Pancreas (tissue), 10 donors: ENCODE data around the gene HES4. TPM values are rescaled to one million over a fixed set of nuclear protein-coding genes. Genes with fewer than 3 reads are reported as not detected.

Experiments
- ATAC-seq, 4 donors: fragments of 200-7000 bp; cut with Tn5 transposase; one replicate each; pipeline versions ENCODE4 v1.8.0 to v1.9.1; 2020; ENCODE audit warnings: mild to moderate bottlenecking in 4 of 4, moderate library complexity in 4 of 4
- DNase-seq, 6 donors: peaks; one replicate each; pipeline ENCODE4 v3.0.0-alpha.2; 2020
- FAIRE-seq: peaks from 2 replicates; lab custom pipeline; 2012; peaks lifted over from hg19 to GRCh38; lab: Jason Lieb, UNC
- H3K27ac ChIP-seq, 4 donors: fragments of 200-600 bp; sonication (generic); 1 replicate in 3 of 4; 2 replicates in 1 of 4; pipeline versions ENCODE4 v1.5.0 to v1.8.0; 2020
- H3K27me3 ChIP-seq, 4 donors: fragments of 200-600 bp; one replicate each; pipeline ENCODE4 v1.8.0; 2021
- H3K36me3 ChIP-seq, 3 donors: fragments of 200-600 bp; sonication (generic) in 1 of 3; one replicate each; pipeline versions ENCODE4 v1.5.0 to v1.8.0; 2020 to 2021
- H3K4me1 ChIP-seq, 3 donors: fragments of 200-600 bp; one replicate each; pipeline ENCODE4 v1.8.0; 2021
- H3K4me3 ChIP-seq, 4 donors: fragments of 200-600 bp; sonication (generic) in 2 of 4; one replicate each; pipeline versions ENCODE4 v1.5.0 to v1.8.0; 2020 to 2021
- H3K9me3 ChIP-seq, 4 donors: fragments of 200-600 bp; one replicate each; pipeline ENCODE4 v1.8.0; 2021
- CTCF ChIP-seq, 4 donors: fragments of 200-600 bp; sonication (generic) in 3 of 4; IDR thresholded peaks; one replicate each; pipeline versions ENCODE4 v1.5.0 to v1.8.0; 2021; ENCODE audit warnings: antibody characterized with exemption in 4 of 4
- WGBS, 2 donors: extraction: QIAGEN DNeasy Blood & Tissue Kit; methylation state at CpG; one replicate each; pipeline ENCODE4 v1.1.7; 2013; 5-methylcytosine and 5-hydroxymethylcytosine counted together
- intact Hi-C, 3 donors: fragments of 100-400 bp; cut with DNase I; formaldehyde crosslinking; loops; one replicate each; pipeline versions ENCODE4 v1.11.1 to v1.14.2; 2022
- polyA plus RNA-seq, 2 donors: library from polyadenylated mRNA; stranded (reverse); fragments of 200-250 nt; gene quantifications; one replicate each; pipeline ENCODE4 v1.2.3, GENCODE V29; 2013
- total RNA-seq, 6 donors: library from RNA; stranded (reverse); fragmentation: NEBNext Ultra II Directional in 4 of 6; extraction: Animal tissue kit (Norgen Biotek cat#: 25700) in 4 of 6; gene quantifications; one replicate each; pipeline versions ENCODE4 v1.2.1 to v1.2.4, GENCODE V29; 2021 to 2023
- donor health status: healthy with polysubstance abuse.
- donor health status: DM: no; HTN: no; CAD: no; lungs with moderate emphysema.
- donor health status: DM: no; HTN: no; CAD: no.
- donor health status: control.
- donor health status: control.
- donor health status: Bipolar disorder and iron deficiency.
- donor health status: DM: yes; HTN: yes; CAD: no.
- donor health status: DM: no; HTN: no; CAD: no.
- donor health status: DM: no; HTN: no; CAD: no.
- donor health status: DM: yes; HTN: yes; CAD: no.

The HES4 gene
- total and polyA plus RNA-seq, 8 donors = 13.2 to 46.4 (median 25.6) TPM

DNA sequence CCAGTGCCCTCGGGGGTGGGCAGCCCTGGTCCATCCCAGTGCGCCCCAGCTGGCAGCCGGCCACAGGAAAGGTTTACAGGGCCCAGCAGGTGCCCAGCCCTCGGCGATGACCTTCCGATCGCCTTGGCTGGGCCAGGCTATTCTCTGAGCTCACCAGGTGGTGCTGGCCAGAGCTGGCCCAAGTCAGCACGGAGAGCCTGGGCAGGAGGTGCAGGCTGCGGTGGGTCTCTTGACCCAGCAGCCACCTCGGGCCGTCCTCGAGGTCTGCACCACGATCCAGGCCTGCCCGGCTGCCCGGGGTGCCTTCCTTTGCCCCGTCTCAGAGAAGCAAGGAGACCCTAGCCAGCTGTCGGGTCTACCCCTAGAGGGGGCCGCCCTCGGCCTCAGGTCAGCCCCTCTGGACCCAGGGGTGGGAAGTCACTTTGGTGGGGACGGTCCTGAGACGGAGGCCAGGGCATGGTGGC is 18.4 kb downstream of the HES4 start:
- Histone ChIP-seq H3K9me3 (no peaks in the 10 kb centered on the region), H3K27ac (no peak overlapping the region), H3K27me3 (no peaks in the 10 kb centered on the region), H3K4me1 (no peaks in the 10 kb centered on the region), H3K4me3 (no peak overlapping the region), H3K36me3 (no peaks in the 10 kb centered on the region)
- intact Hi-C loops = loop anchor here (5.0 to 10.0 kb wide), 3 partner anchors 83 to 303 kb away; partner anchors contain the start of gene SCNN1D (in 1 of the 3)
- TF ChIP-seq CTCF (IDR thresholded peaks at IDR 0.05) = no peak
- FAIRE-seq (no peak), ATAC-seq (no peak), DNase-seq (peak in 3 of 6 donors; percentile 37 to 65 (median 53))
- 54 to 63% methylated on average over 21 of the region's 21 CpGs for WGBS, 2 donors

GRCh38 chr1:980602-981395 is 19.1 kb downstream of the HES4 start:
- FAIRE-seq (no peak), DNase-seq (peak in 3 of 6 donors; percentile 32 to 72 (median 60)), ATAC-seq (no peak)
- intact Hi-C loops = loop anchor here (5.0 to 10.0 kb wide), 3 partner anchors 84 to 304 kb away; partner anchors contain the start of gene SCNN1D (in 1 of the 3)
- no peak overlapping the region for H3K27ac ChIP-seq
- WGBS, 2 donors = 61 to 65% methylated on average over 34 to 35 of the region's 35 CpGs
- no peaks in the 10 kb centered on the region for H3K4me1 ChIP-seq
- no peaks in the 10 kb centered on the region for H3K9me3 ChIP-seq
- H3K27me3 ChIP-seq = no peaks in the 10 kb centered on the region
- H3K36me3 ChIP-seq = no peaks in the 10 kb centered on the region
- no peak overlapping the region for H3K4me3 ChIP-seq
- no peak for TF ChIP-seq CTCF (IDR thresholded peaks at IDR 0.05)

- DNase-seq = peak in 3 of 6 donors; percentile 7 to 67 (median 54)
- no peak for FAIRE-seq
- no peak for TF ChIP-seq CTCF (IDR thresholded peaks at IDR 0.05)
- no peak overlapping the region for H3K27ac ChIP-seq
- no peak for ATAC-seq
- 64 to 78% methylated on average over 13 of the region's 13 CpGs for WGBS, 2 donors
- intact Hi-C loops = loop anchor here (5.0 to 10.0 kb wide), 3 partner anchors 85 to 305 kb away; partner anchors contain the start of gene SCNN1D (in 1 of the 3)
- no peaks in the 10 kb centered on the region for H3K9me3 ChIP-seq
- no peaks in the 10 kb centered on the region for H3K36me3 ChIP-seq
- no peaks in the 10 kb centered on the region for H3K27me3 ChIP-seq
- no peak overlapping the region for H3K4me3 ChIP-seq
- no peaks in the 10 kb centered on the region for H3K4me1 ChIP-seq
Measured at GRCh38 chr1:980137-980571, 19.7 kb downstream of the HES4 start.

GRCh38 chr1:979744-980072 is 20.2 kb downstream of the HES4 start:
- Histone ChIP-seq H3K4me1 (no peaks in the 10 kb centered on the region), H3K36me3 (no peaks in the 10 kb centered on the region), H3K27me3 (no peaks in the 10 kb centered on the region), H3K4me3 (no peak overlapping the region), H3K27ac (no peak overlapping the region), H3K9me3 (no peaks in the 10 kb centered on the region)
- WGBS, 2 donors = 81 to 88% methylated on average over 9 of the region's 9 CpGs
- intact Hi-C loops = loop anchor here (5.0 to 10.0 kb wide), 3 partner anchors 85 to 305 kb away; partner anchors contain the start of gene SCNN1D (in 1 of the 3)
- FAIRE-seq (no peak), DNase-seq (no peak), ATAC-seq (no peak)
- no peak for TF ChIP-seq CTCF (IDR thresholded peaks at IDR 0.05)
